ENCODE data around the gene TFEB. TPM values are rescaled to one million over a fixed set of nuclear protein-coding genes. Genes with fewer than 3 reads are reported as not detected.
A peak's percentile ranks its signal among the peaks of the same experiment; 100 is the strongest.

The TFEB gene
- total and polyA plus RNA-seq, 10 of the 15 experiments (the other 5 are each of a cell fraction or from before 2014, with no cell fraction given) = 0.84 to 108 (median 60.8) TPM

- H3K4me2 ChIP-seq (ENCODE audit: control insufficient read depth, insufficient read depth) = peak overlapping the region; percentile 99
- no peak overlapping the region for H2AFZ ChIP-seq (ENCODE audit: control insufficient read depth, low read depth, low read length)
- ATAC-seq (peak; percentile 55), DNase-seq (ENCODE audit: low read depth, low spot score) (no peak), FAIRE-seq (peak; percentile 68)
- no TSS peak for BruUV-seq (replicated peaks)
- H3K27me3 ChIP-seq (replicated peaks in 1 of 2; ENCODE audit: control insufficient read depth in 2 of 2, insufficient read depth in 2 of 2, low read length in 1 of 2) = no peaks in the 10 kb centered on the region
- in situ Hi-C loops (cut with MboI) (no loop called here), intact Hi-C loops (cut with micrococcal nuclease; ENCODE audit: unreplicated experiment) (loop anchor here (1.0 to 10.0 kb wide), 5 partner anchors 7 to 338 kb away; partner anchors contain the start of genes FRS3 and TFEB)
- 0% methylated on average over 9 of the region's 9 CpGs for WGBS (ENCODE audit: insufficient coverage, insufficient replicate concordance, low lambda C conversion rate, missing lambda C conversion rate)
- SMC1A ChIA-PET (ENCODE audit: uncharacterized antibody, unreplicated experiment) = interaction anchor here (1.0 to 7.2 kb wide), 5 partner anchors 10 to 24 kb away, joined by 3 to 168 read pairs (median 82); no protein-coding TSS in a partner anchor
- no peaks in the 10 kb centered on the region for H3K9me3 ChIP-seq (replicated peaks; ENCODE audit: control insufficient read depth, insufficient read depth, low read length)
- peak overlapping the region; percentile 99 for H3K27ac ChIP-seq (ENCODE audit: control insufficient read depth, insufficient read depth)
- peaks cover 14 to 24% of the 10 kb centered on the region in 2 experiments for H3K36me3 ChIP-seq (ENCODE audit: control insufficient read depth in 2 of 2, insufficient read depth in 2 of 2, low read length in 1 of 2)
- H3K9ac ChIP-seq (ENCODE audit: control insufficient read depth, insufficient read depth, low read length) = peak overlapping the region; percentile 99
- RAD21 ChIA-PET (ENCODE audit: unreplicated experiment) = interaction anchor here (1.0 to 6.3 kb wide), 7 partner anchors 9 to 721 kb away, joined by 3 to 185 read pairs (median 30); partner anchors contain the start of gene TFEB
- H4K20me1 ChIP-seq (ENCODE audit: control insufficient read depth, insufficient read depth) = no peaks in the 10 kb centered on the region; the same call in 1 of the 2 replicates
- POLR2A ChIA-PET = interaction anchor here (6.1 kb wide), 2 partner anchors 14 to 25 kb away, joined by 180 to 210 read pairs; partner anchors contain the start of gene TFEB
- peak overlapping the region; percentile 85 for H3K4me3 ChIP-seq
- CTCF ChIA-PET = interaction anchor here (0.8 to 4.6 kb wide), 11 partner anchors 10 to 399 kb away, joined by 3 to 87 read pairs (median 15); no protein-coding TSS in a partner anchor
- H3K4me1 ChIP-seq (ENCODE audit: control insufficient read depth, insufficient read depth, low read length) = peaks cover 53% of the 10 kb centered on the region
- H3K79me2 ChIP-seq (ENCODE audit: control insufficient read depth, insufficient read depth, low read length) = peaks cover 89% of the 10 kb centered on the region
- TF ChIP-seq SUZ12 (IDR thresholded peaks at IDR 0.05; ENCODE audit: unreplicated experiment) = no peak
- TF ChIP-seq LARP7 (IDR thresholded peaks at IDR 0.05) = peak; percentile 46; the same call in 1 of the 2 replicates
- peak; percentile 45; the same call in 1 of the 2 replicates for TF ChIP-seq DPF2 (IDR thresholded peaks at IDR 0.05)
- TF ChIP-seq PAX8 (IDR thresholded peaks at IDR 0.05) = no peak
- no peak for TF ChIP-seq BCLAF1 (IDR thresholded peaks at IDR 0.05)
- TF ChIP-seq JUNB (IDR thresholded peaks at IDR 0.05) = peak; percentile 6; the same call in 1 of the 2 replicates
- TF ChIP-seq MYC (IDR thresholded peaks at IDR 0.05; ENCODE audit: insufficient read depth, insufficient read length, insufficient replicate concordance, low read length, severe bottlenecking) = no peak
- no peak for TF ChIP-seq MXI1 (IDR thresholded peaks at IDR 0.05; ENCODE audit: low read depth, low read length)
- no peak for TF ChIP-seq RAD51 (IDR thresholded peaks at IDR 0.05)
- TF ChIP-seq MYB (IDR thresholded peaks at IDR 0.05; ENCODE audit: borderline replicate concordance, low read depth, low read length) = no peak
- TF ChIP-seq CHD2 (IDR thresholded peaks at IDR 0.05; ENCODE audit: borderline replicate concordance, low read depth, low read length) = peak; percentile 10; the same call in 1 of the 2 replicates
- TF ChIP-seq SIX5 (IDR thresholded peaks at IDR 0.05; ENCODE audit: low read depth, low read length, severe bottlenecking) = no peak
- TF ChIP-seq RELB (IDR thresholded peaks at IDR 0.05; ENCODE audit: low read depth) = no peak
- 0 out of 2 replicates have a peak, but pooled peaks have one; percentile 38 for TF ChIP-seq TBL1XR1 (IDR thresholded peaks at IDR 0.05; ENCODE audit: low read depth, low read length)
- TF ChIP-seq MLLT1 (IDR thresholded peaks at IDR 0.05) = peak; percentile 23; the same call in 1 of the 2 replicates
- TF ChIP-seq MEF2B (IDR thresholded peaks at IDR 0.05; ENCODE audit: partially characterized antibody, poor library complexity, severe bottlenecking) = no peak
Observed at GRCh38 chr6:41706876-41707564, 28.4 kb downstream of the TFEB start.

All from GM12878 (cell line).